Measurements from ENCODE around the gene CARNS1. TPM values are rescaled to one million over a fixed set of nuclear protein-coding genes. Genes with fewer than 3 reads are reported as not detected.

Gene CARNS1
- polyA plus RNA-seq, 1 donor (not counting 4 experiments of a cell fraction or from before 2014, with no cell fraction given): not detected

- Histone ChIP-seq H3K79me2 (ENCODE audit: control insufficient read depth, insufficient read depth, low read length) (no peaks in the 10 kb centered on the region), H3K9me1 (ENCODE audit: control insufficient read depth, extremely low read depth, insufficient read depth, low read length) (no peaks in the 10 kb centered on the region), H3K9ac (ENCODE audit: control insufficient read depth, extremely low read depth, insufficient read depth, low read length) (no peak overlapping the region), H2AFZ (ENCODE audit: control insufficient read depth, low read length) (no peak overlapping the region), H3K4me3 (ENCODE audit: control insufficient read depth in 2 of 3, extremely low read depth in 1 of 3, insufficient read depth in 2 of 3, low read depth in 1 of 3, low read length in 3 of 3) (no peak overlapping the region), H3K27ac (ENCODE audit: control insufficient read depth, insufficient read depth, low read length) (no peak overlapping the region), H3K9me3 (ENCODE audit: control insufficient read depth, low read depth, low read length) (no peaks in the 10 kb centered on the region), H3K36me3 (ENCODE audit: control insufficient read depth in 2 of 2, extremely low read depth in 1 of 2, insufficient read depth in 2 of 2, low read length in 2 of 2) (no peaks in the 10 kb centered on the region), H4K20me1 (ENCODE audit: control insufficient read depth, extremely low read depth, insufficient read depth, low read length) (no peaks in the 10 kb centered on the region), H3K27me3 (ENCODE audit: control insufficient read depth, extremely low read depth, insufficient read depth, low read length) (no peaks in the 10 kb centered on the region), H3K4me1 (ENCODE audit: control insufficient read depth, extremely low read depth, insufficient read depth, low read length) (peaks cover under 1% of the 10 kb centered on the region), H3K4me2 (ENCODE audit: control insufficient read depth, extremely low read depth, insufficient read depth, low read depth, low read length) (no peak overlapping the region)
- dilution Hi-C loops (cut with MboI; ENCODE audit: extremely low pct_ligation_motif_present, low sequenced_read_pairs): no loop called here
- no peak for DNase-seq (ENCODE audit: low read depth, low spot score)
- TF ChIP-seq CTCF (optimal IDR thresholded peaks at IDR 0.05 in 1 of 3, IDR thresholded peaks at IDR 0.05 in 1 of 3, conservative IDR thresholded peaks at IDR 0.05 in 1 of 3; ENCODE audit: extremely low read depth in 1 of 3, insufficient read depth in 2 of 3, low read length in 3 of 3): no peak
- TF ChIP-seq EZH2 (IDR thresholded peaks at IDR 0.05; ENCODE audit: low read length): no peak
- FAIRE-seq: no peak
Observed at GRCh38 chr11:67472882-67473281, 57.4 kb downstream of the CARNS1 start.

Small RNA genes within 50 kb of the gene (small RNA-seq; reads per million reads assigned to genes)
- gene RNU6-1238P (ENCODE audit: insufficient read length in 3 of 3, low read depth in 3 of 3, low replicate concordance in 1 of 3): 0 to 0.25 (median 0) reads per million in 3 experiments

Other genes starting within 250 kb of the CARNS1 start
- gene GRK2, start 149.2 kb upstream of the CARNS1 start, polyA plus RNA-seq: 21.1 to 29.2 TPM (median 23.3 TPM) in 3 replicates
- 18.1 to 40.1 TPM (median 25.0 TPM) in 3 replicates for gene ANKRD13D, start 126.4 kb upstream of the CARNS1 start, polyA plus RNA-seq
- gene SSH3, start 112.1 kb upstream of the CARNS1 start, polyA plus RNA-seq: 20.5 to 39.2 TPM (median 24.8 TPM) in 3 replicates
- gene POLD4, start 62.1 kb upstream of the CARNS1 start, polyA plus RNA-seq: 35.7 to 60.9 TPM (median 43.3 TPM) in 3 replicates
- 2.2 to 4.9 TPM (median 2.7 TPM) in 3 replicates for gene CLCF1, start 42.1 kb upstream of the CARNS1 start, polyA plus RNA-seq
- gene RAD9A, start 23.7 kb upstream of the CARNS1 start, polyA plus RNA-seq: 5.7 to 8.5 TPM (median 8.0 TPM) in 3 replicates
- 122 to 235 TPM (median 129 TPM) in 3 replicates for gene PPP1CA, start 13.8 kb upstream of the CARNS1 start, polyA plus RNA-seq
- gene TBC1D10C, start 11.6 kb upstream of the CARNS1 start, polyA plus RNA-seq: not detected in 3 replicates
- 59.5 to 83.0 TPM (median 61.4 TPM) in 3 replicates for gene RPS6KB2, start 12.8 kb downstream of the CARNS1 start, polyA plus RNA-seq
- 0.10 TPM in 1 of 3 replicates, not detected in the others for gene PTPRCAP, start 22.0 kb downstream of the CARNS1 start, polyA plus RNA-seq
- gene CORO1B, start 27.8 kb downstream of the CARNS1 start, polyA plus RNA-seq: 49.2 to 91.4 TPM (median 58.5 TPM) in 3 replicates
- gene GPR152, start 37.1 kb downstream of the CARNS1 start, polyA plus RNA-seq: not detected in 3 replicates
- gene CABP4, start 39.7 kb downstream of the CARNS1 start, polyA plus RNA-seq: not detected in 3 replicates
- gene TMEM134, start 53.6 kb downstream of the CARNS1 start, polyA plus RNA-seq: 24.7 to 71.1 TPM (median 40.4 TPM) in 3 replicates
- 32.5 to 42.9 TPM (median 35.3 TPM) in 3 replicates for gene AIP, start 67.3 kb downstream of the CARNS1 start, polyA plus RNA-seq
- 10.6 to 25.2 TPM (median 15.9 TPM) in 3 replicates for gene PITPNM1, start 89.7 kb downstream of the CARNS1 start, polyA plus RNA-seq
- 8.0 to 31.1 TPM (median 9.7 TPM) in 3 replicates for gene CDK2AP2, start 92.5 kb downstream of the CARNS1 start, polyA plus RNA-seq
- not detected in 3 replicates for gene CABP2, start 107.8 kb downstream of the CARNS1 start, polyA plus RNA-seq
- gene GSTP1, start 168.1 kb downstream of the CARNS1 start, polyA plus RNA-seq: 1,511 to 3,251 TPM (median 1,575 TPM) in 3 replicates
- 92.9 to 118 TPM (median 102 TPM) in 3 replicates for gene NDUFV1, start 191.3 kb downstream of the CARNS1 start, polyA plus RNA-seq
- 1.1 to 1.6 TPM (median 1.5 TPM) in 3 replicates for gene NUDT8, start 214.3 kb downstream of the CARNS1 start, polyA plus RNA-seq
- gene TBX10, start 224.1 kb downstream of the CARNS1 start, polyA plus RNA-seq: not detected in 3 replicates
- not detected in 3 replicates for gene ACY3, start 235.1 kb downstream of the CARNS1 start, polyA plus RNA-seq

Data from keratinocyte (primary cell).